HG02642 (cell line): ENCODE data around the gene SEPTIN12.
"Not testable (repeated sequence)": the region's sequence is repeated elsewhere in the genome, so short reads cannot be mapped to it uniquely, and the experiment has no call there.

Experiments
- ATAC-seq: cut with Tn5 transposase; IDR thresholded peaks from one replicate; pipeline ENCODE4 v1.9.1; 2021; ENCODE audit warnings: mild to moderate bottlenecking; ENCODE audit not compliant: unreplicated experiment, poor library complexity

The SEPTIN12 gene

GRCh38 chr16:4763791-4764190, 24.4 kb downstream of the SEPTIN12 start:
- ATAC-seq = no peak

GRCh38 chr16:4762205-4762604, 25.9 kb downstream of the SEPTIN12 start:
- no peak for ATAC-seq

GRCh38 chr16:4760221-4760910, 27.8 kb downstream of the SEPTIN12 start:
- ATAC-seq = no peak

- ATAC-seq = no peak
Measured at GRCh38 chr16:4755687-4756086, 32.5 kb downstream of the SEPTIN12 start.

GRCh38 chr16:4754865-4755264, 33.3 kb downstream of the SEPTIN12 start:
- ATAC-seq = no peak

GRCh38 chr16:4753227-4753626, 34.9 kb downstream of the SEPTIN12 start:
- no peak for ATAC-seq

GRCh38 chr16:4752351-4753100, 35.6 kb downstream of the SEPTIN12 start:
- ATAC-seq = no peak

GRCh38 chr16:4750896-4751295, 37.2 kb downstream of the SEPTIN12 start:
- ATAC-seq = no peak

- ATAC-seq = no peak
Measured at GRCh38 chr16:4749700-4750257, 38.4 kb downstream of the SEPTIN12 start.

- ATAC-seq = no peak
Measured at GRCh38 chr16:4748682-4749411, 39.3 kb downstream of the SEPTIN12 start.

GRCh38 chr16:4747906-4748681, 40.1 kb downstream of the SEPTIN12 start:
- no peak for ATAC-seq

- ATAC-seq = no peak
Measured at GRCh38 chr16:4746991-4747574, 41.1 kb downstream of the SEPTIN12 start.

GRCh38 chr16:4746215-4746614, 41.9 kb downstream of the SEPTIN12 start:
- no peak for ATAC-seq

GRCh38 chr16:4745274-4745569, 42.9 kb downstream of the SEPTIN12 start:
- no peak for ATAC-seq

GRCh38 chr16:4744555-4745273, 43.4 kb downstream of the SEPTIN12 start:
- ATAC-seq = no peak

- no peak for ATAC-seq
Measured at GRCh38 chr16:4743226-4743878, 44.8 kb downstream of the SEPTIN12 start.

GRCh38 chr16:4738370-4738769, 49.8 kb downstream of the SEPTIN12 start:
- not testable (repeated sequence) for ATAC-seq

GRCh38 chr16:4737545-4737944, 50.6 kb downstream of the SEPTIN12 start:
- no peak for ATAC-seq

- ATAC-seq = no peak
Measured at GRCh38 chr16:4736546-4736945, 51.6 kb downstream of the SEPTIN12 start.
